Sigmoid colon (tissue), 7 donors: Measurements from ENCODE around the gene PNKP. TPM values are rescaled to one million over a fixed set of nuclear protein-coding genes. Genes with fewer than 3 reads are reported as not detected.

Source experiments
- DNase-seq: peaks from one replicate; pipeline ENCODE4 v3.0.0-alpha.2; 2019
- H3K27ac ChIP-seq, 4 donors: fragments of 200-600 bp; sonication (generic); one replicate each; pipeline ENCODE4 v1.5.1; 2016 to 2019; ENCODE audit warnings: mild to moderate bottlenecking in 1 of 4
- H3K27me3 ChIP-seq, 3 donors: fragments of 200-600 bp; sonication (generic); one replicate each; pipeline ENCODE4 v1.5.1; 2019; ENCODE audit warnings: mild to moderate bottlenecking in 1 of 3
- H3K36me3 ChIP-seq, 4 donors: fragments of 200-600 bp; sonication (generic); one replicate each; pipeline ENCODE4 v1.5.1; 2016 to 2019
- H3K4me1 ChIP-seq, 4 donors: fragments of 200-600 bp; sonication (generic); one replicate each; pipeline ENCODE4 v1.5.1; 2017 to 2019
- H3K4me3 ChIP-seq, 4 donors: fragments of 200-600 bp; sonication (generic); one replicate each; pipeline ENCODE4 v1.5.1; 2017 to 2019; ENCODE audit warnings: mild to moderate bottlenecking in 2 of 4, moderate library complexity in 1 of 4
- H3K9me3 ChIP-seq, 4 donors: fragments of 200-600 bp in 3 of 4; sonication (generic) in 3 of 4; one replicate each; pipeline versions ENCODE4 v1.5.1 to v1.6.1; 2013 to 2019
- EP300 ChIP-seq, 4 donors: sonication (generic); formaldehyde crosslinking; IDR thresholded peaks; one replicate each; pipeline ENCODE4 v1.6.1; 2017; ENCODE audit warnings: antibody characterized with exemption in 4 of 4
- POLR2A ChIP-seq, 2 donors: fragments of 450-650 bp; IDR thresholded peaks; one replicate each; pipeline ENCODE4 v1.6.1; 2016; ENCODE audit warnings: antibody characterized with exemption in 2 of 2, mild to moderate bottlenecking in 2 of 2, moderate library complexity in 2 of 2
- POLR2AphosphoS5 ChIP-seq, 4 donors: sonication (generic); formaldehyde crosslinking; IDR thresholded peaks; one replicate each; pipeline ENCODE4 v1.6.1; 2017; ENCODE audit warnings: antibody characterized with exemption in 4 of 4
- WGBS, 2 donors: extraction: QIAGEN DNeasy Blood & Tissue Kit; methylation state at CpG; one replicate each; pipeline ENCODE4 v1.1.7; 2013; 5-methylcytosine and 5-hydroxymethylcytosine counted together
- intact Hi-C: fragments of 100-400 bp; cut with DNase I; formaldehyde crosslinking; loops from one replicate; pipeline ENCODE4 v1.15.1; 2023
- polyA plus RNA-seq, 3 donors: library from polyadenylated mRNA; stranded (reverse); fragments of 200-250 nt; gene quantifications; one replicate each; pipeline ENCODE4 v1.2.3, GENCODE V29; 2013
- total RNA-seq, 4 donors: library from RNA; depleted of rRNA; stranded (reverse); fragments of >200 nt; gene quantifications; one replicate each; pipeline ENCODE4 v1.1.0, GENCODE V29; 2016
- TF ChIP-seq, protein P1 (sequence below), 4 experiments: fragments of 450-650 bp in 3 of 4; fragments of 200-600 bp in 1 of 4; IDR thresholded peaks; one replicate each; pipeline ENCODE4 v1.5.1; 2016 to 2019; ENCODE audit warnings: antibody characterized with exemption in 4 of 4, mild to moderate bottlenecking in 3 of 4, moderate library complexity in 2 of 4
- donor health status: healthy with polysubstance abuse.
- donor health status: Bipolar disorder and iron deficiency.
- donor health status: healthy.

PNKP gene
- total and polyA plus RNA-seq, 7 donors, result 27.0 to 88.8 (median 34.0) TPM

GRCh38 chr19:49837009-49837310 lies 30.4 kb downstream of the PNKP start:
- 91 to 95% methylated on average over 5 of the region's 5 CpGs for WGBS, 2 donors
- no peak for DNase-seq
- TF ChIP-seq POLR2AphosphoS5 (IDR thresholded peaks at IDR 0.05) (no peak), EP300 (IDR thresholded peaks at IDR 0.05) (no peak), POLR2A (IDR thresholded peaks at IDR 0.05) (no peak)
- TF ChIP-seq, protein P1, sequence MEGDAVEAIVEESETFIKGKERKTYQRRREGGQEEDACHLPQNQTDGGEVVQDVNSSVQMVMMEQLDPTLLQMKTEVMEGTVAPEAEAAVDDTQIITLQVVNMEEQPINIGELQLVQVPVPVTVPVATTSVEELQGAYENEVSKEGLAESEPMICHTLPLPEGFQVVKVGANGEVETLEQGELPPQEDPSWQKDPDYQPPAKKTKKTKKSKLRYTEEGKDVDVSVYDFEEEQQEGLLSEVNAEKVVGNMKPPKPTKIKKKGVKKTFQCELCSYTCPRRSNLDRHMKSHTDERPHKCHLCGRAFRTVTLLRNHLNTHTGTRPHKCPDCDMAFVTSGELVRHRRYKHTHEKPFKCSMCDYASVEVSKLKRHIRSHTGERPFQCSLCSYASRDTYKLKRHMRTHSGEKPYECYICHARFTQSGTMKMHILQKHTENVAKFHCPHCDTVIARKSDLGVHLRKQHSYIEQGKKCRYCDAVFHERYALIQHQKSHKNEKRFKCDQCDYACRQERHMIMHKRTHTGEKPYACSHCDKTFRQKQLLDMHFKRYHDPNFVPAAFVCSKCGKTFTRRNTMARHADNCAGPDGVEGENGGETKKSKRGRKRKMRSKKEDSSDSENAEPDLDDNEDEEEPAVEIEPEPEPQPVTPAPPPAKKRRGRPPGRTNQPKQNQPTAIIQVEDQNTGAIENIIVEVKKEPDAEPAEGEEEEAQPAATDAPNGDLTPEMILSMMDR (IDR thresholded peaks at IDR 0.05), result no peak
- H3K27ac ChIP-seq, result no peak overlapping the region
- H3K9me3 ChIP-seq, result no peaks in the 10 kb centered on the region
- H3K4me1 ChIP-seq, result peaks cover 0 to 16% (median 7%) of the 10 kb centered on the region in 4 donors
- H3K4me3 ChIP-seq, result no peak overlapping the region
- H3K27me3 ChIP-seq, result no peaks in the 10 kb centered on the region
- intact Hi-C loops, result no loop called here
- H3K36me3 ChIP-seq, result peaks cover 31 to 74% (median 62%) of the 10 kb centered on the region in 4 donors

- no peak for TF ChIP-seq POLR2AphosphoS5 (IDR thresholded peaks at IDR 0.05)
- TF ChIP-seq, protein P1 (IDR thresholded peaks at IDR 0.05), result no peak
- TF ChIP-seq EP300 (IDR thresholded peaks at IDR 0.05), result no peak
- TF ChIP-seq POLR2A (IDR thresholded peaks at IDR 0.05), result no peak
- Histone ChIP-seq H3K9me3 (no peaks in the 10 kb centered on the region), H3K27me3 (no peaks in the 10 kb centered on the region), H3K36me3 (peaks cover 32 to 80% (median 68%) of the 10 kb centered on the region in 4 donors), H3K4me1 (peaks cover 0 to 16% (median 7%) of the 10 kb centered on the region in 4 donors), H3K27ac (no peak overlapping the region), H3K4me3 (no peak overlapping the region)
- no peak for DNase-seq
- 97% methylated on average over 20 of the region's 20 CpGs for WGBS, 2 donors
- intact Hi-C loops, result no loop called here
These were observed 31.0 kb downstream of the PNKP start for GRCh38 chr19:49836176-49837008.

- H3K36me3 ChIP-seq, result peaks cover 40 to 88% (median 76%) of the 10 kb centered on the region in 4 donors
- H3K4me1 ChIP-seq, result peaks cover 0 to 14% (median 7%) of the 10 kb centered on the region in 4 donors
- H3K9me3 ChIP-seq, result no peaks in the 10 kb centered on the region
- no peak for TF ChIP-seq POLR2AphosphoS5 (IDR thresholded peaks at IDR 0.05)
- TF ChIP-seq POLR2A (IDR thresholded peaks at IDR 0.05), result no peak
- no peak for TF ChIP-seq EP300 (IDR thresholded peaks at IDR 0.05)
- TF ChIP-seq, protein P1 (IDR thresholded peaks at IDR 0.05), result no peak
- H3K27ac ChIP-seq, result no peak overlapping the region
- 97 to 98% methylated on average over 12 of the region's 12 CpGs for WGBS, 2 donors
- no peaks in the 10 kb centered on the region for H3K27me3 ChIP-seq
- intact Hi-C loops, result no loop called here
- no peak for DNase-seq
- no peak overlapping the region for H3K4me3 ChIP-seq
These were observed 31.8 kb downstream of the PNKP start for GRCh38 chr19:49835562-49835961.

- no peaks in the 10 kb centered on the region for H3K27me3 ChIP-seq
- intact Hi-C loops, result no loop called here
- 94 to 96% methylated on average over 7 of the region's 7 CpGs for WGBS, 2 donors
- TF ChIP-seq EP300 (IDR thresholded peaks at IDR 0.05) (no peak), POLR2AphosphoS5 (IDR thresholded peaks at IDR 0.05) (no peak), POLR2A (IDR thresholded peaks at IDR 0.05) (no peak)
- TF ChIP-seq, protein P1 (IDR thresholded peaks at IDR 0.05), result no peak
- H3K27ac ChIP-seq, result no peak overlapping the region
- no peak for DNase-seq
- H3K36me3 ChIP-seq, result peaks cover 42 to 100% (median 85%) of the 10 kb centered on the region in 4 donors
- no peaks in the 10 kb centered on the region for H3K9me3 ChIP-seq
- H3K4me1 ChIP-seq, result no peaks in the 10 kb centered on the region
- no peak overlapping the region for H3K4me3 ChIP-seq
These were observed 33.8 kb downstream of the PNKP start for GRCh38 chr19:49833599-49833998.
